HepG2 (cell line): ENCODE data around the gene MRPL9. TPM values are rescaled to one million over a fixed set of nuclear protein-coding genes. Genes with fewer than 3 reads are reported as not detected.

Source experiments
- ATAC-seq: fragments of 200-7000 bp; cut with Tn5 transposase; 3 replicates; pipeline ENCODE4 v1.9.1; 2020; ENCODE audit warnings: mild to moderate bottlenecking, moderate library complexity
- BruUV-seq: library from RNA; stranded (reverse); fragments of 400-500 nt; replicated peaks from 2 replicates; lab custom pipeline; 2021; lab: Mats Ljungman, UMichigan
- CTCF ChIA-PET: fragments of 300-600 bp; formaldehyde crosslinking; extraction: SDS; loops from one replicate; lab custom pipeline; 2021; ENCODE audit warnings: low total read pairs, inconsistent platforms, low intra/inter-chr PET ratio; lab: Yijun Ruan, JAX
- POLR2A ChIA-PET: fragments of 350-600 bp; sonication (Branson Sonifier 250); formaldehyde crosslinking; loops from one replicate; lab custom pipeline; 2020; ENCODE audit warnings: antibody characterized with exemption, inconsistent platforms; lab: Yijun Ruan, JAX
- DNase-seq: peaks from one replicate; pipeline ENCODE4 v3.0.0-alpha.2; 2015; ENCODE audit warnings: low spot score
- FAIRE-seq: peaks from 3 replicates; lab custom pipeline; 2011; peaks lifted over from hg19 to GRCh38; lab: Jason Lieb, UNC
- H2AFZ ChIP-seq: one replicate; pipeline ENCODE4 v1.6.1; 2011; ENCODE audit warnings: low read length, inconsistent platforms
- H3K27ac ChIP-seq: fragments of 300-600 bp; 3 replicates; pipeline ENCODE4 v1.8.0; 2011; ENCODE audit warnings: mixed run types, mild to moderate bottlenecking, mixed read lengths, low read length, inconsistent platforms; ENCODE audit not compliant: insufficient read depth; ENCODE audit errors: extremely low read length
- H3K27me3 ChIP-seq, 2 experiments: fragments of 200-600 bp in 1 of 2; 2 replicates in 1 of 2; 3 replicates in 1 of 2; pipeline versions ENCODE4 v1.6.0 to v1.8.0; 2011; ENCODE audit warnings: low read length in 2 of 2, mild to moderate bottlenecking in 2 of 2, moderate library complexity in 2 of 2, inconsistent platforms in 1 of 2; ENCODE audit not compliant: insufficient read depth in 2 of 2, control insufficient read depth in 1 of 2
- H3K36me3 ChIP-seq, 2 experiments: fragments of 200-600 bp in 1 of 2; replicated peaks in 1 of 2; 2 replicates in 1 of 2; 3 replicates in 1 of 2; pipeline versions ENCODE4 v1.5.1 to v1.8.0; 2011; ENCODE audit warnings: low read length in 2 of 2, inconsistent platforms in 1 of 2; ENCODE audit not compliant: insufficient read depth in 2 of 2, control insufficient read depth in 1 of 2
- H3K4me1 ChIP-seq: 2 replicates; pipeline ENCODE4 v1.5.1; 2012; ENCODE audit warnings: low read length, inconsistent platforms; ENCODE audit not compliant: insufficient read depth
- H3K4me2 ChIP-seq: 2 replicates; pipeline ENCODE4 v1.6.0; 2011; ENCODE audit warnings: low read depth, low read length, inconsistent platforms
- H3K4me3 ChIP-seq, 3 experiments: fragments of 200-600 bp in 1 of 3; sonication (generic), shearing (Covaris generic) in 1 of 3; replicated peaks in 1 of 3; 2 replicates each; pipeline ENCODE4 v1.5.1; 2011 to 2016; ENCODE audit warnings: low read length in 3 of 3, inconsistent platforms in 2 of 3, low read depth in 2 of 3, mild to moderate bottlenecking in 2 of 3, control low read depth in 1 of 3, mixed read lengths in 1 of 3; ENCODE audit not compliant: insufficient read depth in 1 of 3
- H3K79me2 ChIP-seq: one replicate; pipeline ENCODE4 v1.6.1; 2011; ENCODE audit warnings: low read length, inconsistent platforms; ENCODE audit not compliant: insufficient read depth
- H3K9ac ChIP-seq: 2 replicates; pipeline ENCODE4 v1.6.0; 2011; ENCODE audit warnings: mild to moderate bottlenecking, low read depth, low read length, inconsistent platforms; ENCODE audit not compliant: insufficient read depth
- H3K9me3 ChIP-seq: 2 replicates; pipeline ENCODE4 v1.5.1; 2012; ENCODE audit warnings: mild to moderate bottlenecking, low read length
- H4K20me1 ChIP-seq: 2 replicates; pipeline ENCODE4 v1.6.0; 2011; ENCODE audit warnings: inconsistent platforms, mild to moderate bottlenecking, low read length, moderate library complexity; ENCODE audit not compliant: insufficient read depth
- AHR ChIP-seq: IDR thresholded peaks from 2 replicates; pipeline ENCODE4 v1.6.1; 2018; ENCODE audit warnings: missing genetic modification reagents, missing compliant biosample characterization
- DPF2 ChIP-seq: sonication (generic); formaldehyde crosslinking; IDR thresholded peaks from 2 replicates; pipeline ENCODE4 v1.4.0; 2020; ENCODE audit warnings: mild to moderate bottlenecking, low read depth, missing genetic modification reagents, borderline replicate concordance
- IKZF1 ChIP-seq: fragments of 450-650 bp; IDR thresholded peaks from 2 replicates; pipeline ENCODE4 v1.7.1; 2016
- PTBP1 ChIP-seq: fragments of 200-400 bp; formaldehyde crosslinking; IDR thresholded peaks from 2 replicates; pipeline ENCODE4 v1.6.1; 2018; ENCODE audit warnings: low read length, low read depth; ENCODE audit not compliant: poor library complexity, severe bottlenecking
- RBM39 ChIP-seq: fragments of 200-400 bp; formaldehyde crosslinking; IDR thresholded peaks from one replicate; pipeline ENCODE4 v1.6.1; 2018; ENCODE audit warnings: antibody characterized with exemption, mild to moderate bottlenecking, low read depth, low read length; ENCODE audit not compliant: poor library complexity, severe bottlenecking
- SIX4 ChIP-seq: sonication (generic); formaldehyde crosslinking; IDR thresholded peaks from 2 replicates; pipeline ENCODE4 v1.4.0; 2020; ENCODE audit warnings: missing genetic modification reagents
- ZNF205 ChIP-seq: IDR thresholded peaks from 2 replicates; pipeline ENCODE4 v1.6.1; 2018; ENCODE audit warnings: missing biosample characterization, missing genetic modification reagents
- ZNF230 ChIP-seq: sonication (generic); formaldehyde crosslinking; IDR thresholded peaks from 2 replicates; pipeline ENCODE4 v1.4.0; 2020; ENCODE audit warnings: mild to moderate bottlenecking, missing genetic modification reagents
- ZNF263 ChIP-seq: sonication (generic); formaldehyde crosslinking; IDR thresholded peaks from 2 replicates; pipeline ENCODE4 v1.4.0; 2020; ENCODE audit warnings: missing genetic modification reagents
- ZNF3 ChIP-seq: IDR thresholded peaks from 2 replicates; pipeline ENCODE4 v1.7.0; 2017; ENCODE audit warnings: inconsistent platforms
- ZNF589 ChIP-seq: sonication (generic); formaldehyde crosslinking; conservative IDR thresholded peaks from 2 replicates; pipeline ENCODE4 v1.8.0; 2022; ENCODE audit warnings: mild to moderate bottlenecking, moderate library complexity, missing genetic modification reagents
- WGBS: methylation state at CpG from one replicate; pipeline ENCODE4 v1.1.6; 2017; ENCODE audit warnings: low lambda C conversion rate; 5-methylcytosine and 5-hydroxymethylcytosine counted together
- in situ Hi-C: cut with HindIII; loops from 2 replicates; pipeline ENCODE4 v1.10.0; 2017; ENCODE audit warnings: low pct_unique_long_range_greater_than_20kb; ENCODE audit not compliant: extremely low pct_ligation_motif_present
- intact Hi-C: fragments of 100-400 bp; cut with micrococcal nuclease; formaldehyde crosslinking; loops from one replicate; pipeline ENCODE4 v1.10.0; 2022; ENCODE audit not compliant: unreplicated experiment
- polyA plus RNA-seq, 8 experiments: library from polyadenylated mRNA; depleted of rRNA in 3 of 8; stranded (reverse) in 7 of 8; unstranded in 1 of 8; fragments of >200 nt; fragmentation: Illumina TruSeq in 4 of 8; extraction: Trizol in 4 of 8; gene quantifications; 2 replicates each; pipeline versions ENCODE4 v1.2.1 to v1.2.3, GENCODE V29; 2011 to 2016; ENCODE audit warnings: low read depth in 4 of 8, missing spikeins in 1 of 8, mixed read lengths in 1 of 8; ENCODE audit not compliant: insufficient read depth in 1 of 8
- total RNA-seq, 5 experiments: library from RNA; depleted of rRNA; stranded (reverse); fragments of >200 nt; fragmentation: Illumina TruSeq; extraction: Trizol; gene quantifications; 2 replicates each; pipeline ENCODE4 v1.2.3, GENCODE V29; 2016; ENCODE audit warnings: low read depth in 1 of 5

Gene MRPL9
- total and polyA plus RNA-seq, 2 of the 13 experiments (the other 11 are each of a cell fraction or from before 2014, with no cell fraction given): 72.1 to 107 TPM

GRCh38 chr1:151805066-151805820, 41.9 kb upstream of the MRPL9 start, which contains the start of gene LINGO4:
TSS of gene LINGO4 (minus strand) at chr1:151805419. CDS start at chr1:151802704, 2,715 bp downstream.
- Histone ChIP-seq H3K4me2 (no peak within 1 kb of the TSS), H2AFZ (no peak within 1 kb of the TSS), H3K79me2 (no peaks in the 10 kb centered on the region), H3K9me3 (no peaks in the 10 kb centered on the region), H4K20me1 (no peaks in the 10 kb centered on the region), H3K27ac (no peak within 1 kb of the TSS), H3K4me1 (peaks cover 11% of the 10 kb centered on the region; the same call in 1 of the 2 replicates), H3K27me3 (peaks cover 0 to 3% of the 10 kb centered on the region in 2 experiments; a peak in 3 of 5 replicates), H3K9ac (no peak within 1 kb of the TSS), H3K4me3 (no peak within 1 kb of the TSS)
- intact Hi-C loops (no loop called here), in situ Hi-C loops (no loop called here)
- FAIRE-seq (no peak), DNase-seq (no peak), ATAC-seq (no peak)
- POLR2A ChIA-PET: no interaction called here
- CTCF ChIA-PET: no interaction called here
- no TSS peak for BruUV-seq
- no peak for TF ChIP-seq AHR (CRISPR knock-in tag)
- TF ChIP-seq IKZF1: no peak
- TF ChIP-seq ZNF589 (CRISPR knock-in tag): no peak
- TF ChIP-seq ZNF205 (CRISPR knock-in tag): no peak
- TF ChIP-seq ZNF3 (CRISPR knock-in tag): no peak
- no peak for TF ChIP-seq PTBP1
- no peak for TF ChIP-seq DPF2 (CRISPR knock-in tag)
- no peak for TF ChIP-seq ZNF263
- no peak for TF ChIP-seq ZNF230 (CRISPR knock-in tag)
- TF ChIP-seq RBM39: no peak
- no peak for TF ChIP-seq SIX4
- TF ChIP-seq, all 625 proteins: peak for 0
- H3K36me3 ChIP-seq: no peaks in the 10 kb centered on the region
- 80% methylated on average over 7 of the region's 12 CpGs for WGBS
